Measurements from ENCODE around the gene UBE2F.

The UBE2F gene

DNA sequence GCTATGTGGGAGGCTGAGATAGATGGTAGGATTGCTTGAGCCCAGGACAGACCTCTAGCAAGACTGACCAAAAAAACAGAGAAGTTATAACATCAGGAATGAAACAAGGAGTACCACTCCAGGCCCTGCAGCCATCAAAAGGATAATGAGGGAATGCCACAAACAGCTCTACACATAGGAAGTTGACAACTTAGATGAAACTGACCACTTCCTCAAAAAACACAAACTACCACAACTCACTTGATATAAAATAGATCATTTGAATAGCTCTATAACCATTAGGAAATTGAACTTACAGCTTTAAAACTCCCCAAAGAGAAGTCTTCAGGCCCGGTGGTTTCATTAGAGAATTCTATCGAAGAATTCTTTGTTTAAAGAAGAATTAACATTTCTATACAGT is 120.4 kb downstream of the UBE2F start:
- H3K27ac Mint-ChIP-seq, result peak overlapping the region; percentile 22
- no peaks in the 10 kb centered on the region for H3K9me3 Mint-ChIP-seq
- peaks cover 88% of the 10 kb centered on the region for H3K36me3 Mint-ChIP-seq (ENCODE audit: low read depth)
- no peaks in the 10 kb centered on the region for H3K4me1 Mint-ChIP-seq (ENCODE audit: low read depth)
- DNase-seq, result no peak
- no peak overlapping the region for H3K4me3 Mint-ChIP-seq
- no peaks in the 10 kb centered on the region for H3K27me3 Mint-ChIP-seq

DNA sequence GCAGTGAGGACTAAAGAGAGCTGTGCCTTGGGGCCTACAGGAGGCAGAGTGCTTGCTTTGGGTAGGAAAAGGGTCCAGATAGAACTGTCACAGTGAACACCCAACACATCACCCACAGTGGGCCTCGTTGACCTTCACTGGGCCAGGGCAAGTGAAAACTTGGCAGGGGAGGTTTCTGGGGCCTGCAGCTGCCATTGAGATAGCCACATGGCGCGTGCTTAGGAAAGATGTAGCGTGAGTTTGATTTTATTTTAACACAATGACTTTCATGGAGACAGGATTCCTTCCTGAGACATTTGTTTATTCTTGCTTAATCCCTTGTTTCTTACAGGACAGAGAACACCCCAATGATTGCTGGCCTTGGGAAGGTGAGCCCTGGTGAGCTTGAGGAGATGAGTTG is 124.1 kb downstream of the UBE2F start:
- Mint-ChIP-seq H3K36me3 (ENCODE audit: low read depth) (peaks cover 86% of the 10 kb centered on the region), H3K27me3 (no peaks in the 10 kb centered on the region), H3K4me3 (no peak overlapping the region), H3K4me1 (ENCODE audit: low read depth) (no peaks in the 10 kb centered on the region), H3K27ac (no peak overlapping the region), H3K9me3 (no peaks in the 10 kb centered on the region)
- no peak for DNase-seq

DNA sequence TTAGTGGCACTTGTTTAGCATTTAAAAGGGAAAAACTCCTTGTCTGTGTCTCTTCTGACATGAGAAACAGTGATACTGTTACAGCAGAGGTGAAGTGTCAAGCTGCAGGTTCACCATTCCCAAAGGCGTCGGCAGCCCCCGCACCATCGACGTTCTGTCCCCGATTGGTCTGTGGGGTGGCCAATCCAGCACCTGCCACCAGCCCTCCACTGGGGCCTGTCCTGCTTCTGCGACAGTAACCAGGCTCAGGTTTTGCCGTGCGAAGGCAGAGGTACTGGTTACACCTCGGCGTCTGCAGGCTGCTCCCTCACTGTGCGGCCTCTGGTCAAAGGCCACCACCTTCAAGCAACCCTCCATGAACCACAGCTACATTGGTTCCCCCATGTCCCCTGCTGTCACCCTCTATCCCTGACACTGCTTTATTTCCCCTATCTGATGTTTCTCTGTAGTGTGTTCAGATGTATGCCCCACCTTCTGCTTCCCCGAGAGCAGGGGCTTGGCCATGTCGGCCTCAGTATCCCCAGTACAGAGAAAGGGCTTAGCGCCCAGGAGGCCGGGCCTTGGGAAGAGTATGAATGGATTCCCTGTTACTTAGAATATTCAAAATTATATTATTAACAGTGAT is 124.7 kb downstream of the UBE2F start:
- H3K4me3 Mint-ChIP-seq, result no peak overlapping the region
- no peak for DNase-seq
- no peaks in the 10 kb centered on the region for H3K4me1 Mint-ChIP-seq (ENCODE audit: low read depth)
- no peaks in the 10 kb centered on the region for H3K9me3 Mint-ChIP-seq
- peaks cover 86% of the 10 kb centered on the region for H3K36me3 Mint-ChIP-seq (ENCODE audit: low read depth)
- no peaks in the 10 kb centered on the region for H3K27me3 Mint-ChIP-seq
- H3K27ac Mint-ChIP-seq, result no peak overlapping the region
